ENCODE measurements around the gene BACH2.

GRCh38 chr6:90186026-90186425, 110.6 kb downstream of the BACH2 start:
- TF ChIP-seq ILF3 (IDR thresholded peaks at IDR 0.05; ENCODE audit: borderline replicate concordance) (no peak), HDAC6 (IDR thresholded peaks at IDR 0.05; ENCODE audit: low read depth, low read length) (no peak)

Data from K562 (cell line).